ENCODE measurements around the gene RASSF5.

GRCh38 chr1:206480211-206480610, 27.1 kb upstream of the RASSF5 start:
- TF ChIP-seq, protein P1, sequence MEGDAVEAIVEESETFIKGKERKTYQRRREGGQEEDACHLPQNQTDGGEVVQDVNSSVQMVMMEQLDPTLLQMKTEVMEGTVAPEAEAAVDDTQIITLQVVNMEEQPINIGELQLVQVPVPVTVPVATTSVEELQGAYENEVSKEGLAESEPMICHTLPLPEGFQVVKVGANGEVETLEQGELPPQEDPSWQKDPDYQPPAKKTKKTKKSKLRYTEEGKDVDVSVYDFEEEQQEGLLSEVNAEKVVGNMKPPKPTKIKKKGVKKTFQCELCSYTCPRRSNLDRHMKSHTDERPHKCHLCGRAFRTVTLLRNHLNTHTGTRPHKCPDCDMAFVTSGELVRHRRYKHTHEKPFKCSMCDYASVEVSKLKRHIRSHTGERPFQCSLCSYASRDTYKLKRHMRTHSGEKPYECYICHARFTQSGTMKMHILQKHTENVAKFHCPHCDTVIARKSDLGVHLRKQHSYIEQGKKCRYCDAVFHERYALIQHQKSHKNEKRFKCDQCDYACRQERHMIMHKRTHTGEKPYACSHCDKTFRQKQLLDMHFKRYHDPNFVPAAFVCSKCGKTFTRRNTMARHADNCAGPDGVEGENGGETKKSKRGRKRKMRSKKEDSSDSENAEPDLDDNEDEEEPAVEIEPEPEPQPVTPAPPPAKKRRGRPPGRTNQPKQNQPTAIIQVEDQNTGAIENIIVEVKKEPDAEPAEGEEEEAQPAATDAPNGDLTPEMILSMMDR (IDR thresholded peaks at IDR 0.05; ENCODE audit: poor library complexity), result no peak
- no peak for TF ChIP-seq EZH2phosphoT487 (IDR thresholded peaks at IDR 0.05; ENCODE audit: low read depth, severe bottlenecking, unreplicated experiment)

All from hepatocyte (in vitro differentiated cells).